ACC112 (cell line): ENCODE measurements around the gene RPUSD4.

Experiments
- H2AFZ ChIP-seq: fragments of 200-600 bp; sonication (generic); one replicate; pipeline ENCODE4 v1.6.0; 2017; ENCODE audit warnings: antibody characterized with exemption, low read length; ENCODE audit not compliant: unreplicated experiment
- H3K27ac ChIP-seq: fragments of 200-600 bp; sonication (generic); 2 replicates; pipeline ENCODE4 v1.5.1; 2014; ENCODE audit warnings: low read depth, mild to moderate bottlenecking, antibody characterized with exemption, low read length, moderate library complexity
- H3K27me3 ChIP-seq: fragments of 200-600 bp; sonication (generic); 2 replicates; pipeline ENCODE4 v1.6.1; 2014; ENCODE audit warnings: mild to moderate bottlenecking, antibody characterized with exemption, low read length, moderate library complexity, mixed read lengths; ENCODE audit not compliant: insufficient read depth
- H3K36me3 ChIP-seq: fragments of 200-600 bp; sonication (generic); 2 replicates; pipeline ENCODE4 v1.6.1; 2016; ENCODE audit warnings: mild to moderate bottlenecking, antibody characterized with exemption, low read length, moderate library complexity, mixed read lengths; ENCODE audit not compliant: insufficient read depth
- H3K4me1 ChIP-seq: fragments of 200-600 bp; sonication (generic); one replicate; pipeline ENCODE4 v1.6.1; 2016; ENCODE audit warnings: low read length, mixed read lengths; ENCODE audit not compliant: insufficient read depth, unreplicated experiment, control insufficient read depth
- H3K4me3 ChIP-seq: fragments of 200-600 bp; sonication (generic); 2 replicates; pipeline ENCODE4 v1.5.1; 2014; ENCODE audit warnings: mild to moderate bottlenecking, low read depth, low read length
- H3K79me2 ChIP-seq: fragments of 200-600 bp; sonication (generic); one replicate; pipeline ENCODE4 v1.6.0; 2016; ENCODE audit warnings: low read length; ENCODE audit not compliant: control insufficient read depth, unreplicated experiment, insufficient read depth

The RPUSD4 gene

GRCh38 chr11:126181939-126182730 lies 29.3 kb downstream of the RPUSD4 start:
- no peak overlapping the region for H3K27ac ChIP-seq
- H3K27me3 ChIP-seq: no peaks in the 10 kb centered on the region
- H3K4me3 ChIP-seq: no peak overlapping the region
- no peak overlapping the region for H2AFZ ChIP-seq
- no peaks in the 10 kb centered on the region for H3K79me2 ChIP-seq
- H3K36me3 ChIP-seq: no peaks in the 10 kb centered on the region
- no peaks in the 10 kb centered on the region for H3K4me1 ChIP-seq

GRCh38 chr11:126176853-126177470 lies 34.5 kb downstream of the RPUSD4 start:
- H3K27ac ChIP-seq: no peak overlapping the region

GRCh38 chr11:126175393-126175792 lies 36.1 kb downstream of the RPUSD4 start:
- H3K36me3 ChIP-seq: no peaks in the 10 kb centered on the region
- 0 out of 2 replicates have a peak, but pooled peaks cover 4% of the 10 kb centered on the region for H3K27me3 ChIP-seq
- no peak overlapping the region for H3K27ac ChIP-seq

More at GRCh38 chr11:126176853-126177470, 34.5 kb downstream of the RPUSD4 start:
- peaks cover 8% of the 10 kb centered on the region for H3K4me1 ChIP-seq
- H3K36me3 ChIP-seq: no peaks in the 10 kb centered on the region
- H2AFZ ChIP-seq: no peak overlapping the region
- no peak overlapping the region for H3K4me3 ChIP-seq
- H3K27me3 ChIP-seq: 0 out of 2 replicates have a peak, but pooled peaks cover 1% of the 10 kb centered on the region
- H3K79me2 ChIP-seq: no peaks in the 10 kb centered on the region

GRCh38 chr11:126174816-126175215 lies 36.6 kb downstream of the RPUSD4 start:
- no peak overlapping the region for H3K4me3 ChIP-seq
- H3K27me3 ChIP-seq: 0 out of 2 replicates have a peak, but pooled peaks cover 4% of the 10 kb centered on the region
- H3K36me3 ChIP-seq: no peaks in the 10 kb centered on the region
- no peaks in the 10 kb centered on the region for H3K79me2 ChIP-seq
- peaks cover 8% of the 10 kb centered on the region for H3K4me1 ChIP-seq
- no peak overlapping the region for H2AFZ ChIP-seq
- H3K27ac ChIP-seq: no peak overlapping the region

More at GRCh38 chr11:126175393-126175792, 36.1 kb downstream of the RPUSD4 start:
- H3K79me2 ChIP-seq: no peaks in the 10 kb centered on the region
- H2AFZ ChIP-seq: peak overlapping the region; percentile 60
- H3K4me3 ChIP-seq: no peak overlapping the region
- H3K4me1 ChIP-seq: peaks cover 8% of the 10 kb centered on the region

GRCh38 chr11:126173257-126173656 lies 38.2 kb downstream of the RPUSD4 start:
- Histone ChIP-seq H3K79me2 (no peaks in the 10 kb centered on the region), H2AFZ (no peak overlapping the region), H3K27me3 (0 out of 2 replicates have a peak, but pooled peaks cover 4% of the 10 kb centered on the region), H3K36me3 (no peaks in the 10 kb centered on the region), H3K4me3 (no peak overlapping the region), H3K4me1 (peaks cover 8% of the 10 kb centered on the region), H3K27ac (no peak overlapping the region)

- H2AFZ ChIP-seq: no peak overlapping the region
- H3K36me3 ChIP-seq: no peaks in the 10 kb centered on the region
- H3K4me1 ChIP-seq: peaks cover 8% of the 10 kb centered on the region
- H3K27ac ChIP-seq: no peak overlapping the region
- no peaks in the 10 kb centered on the region for H3K79me2 ChIP-seq
- H3K4me3 ChIP-seq: no peak overlapping the region
- peaks cover 7% of the 10 kb centered on the region; the same call in 1 of the 2 replicates for H3K27me3 ChIP-seq
These were observed 38.8 kb downstream of the RPUSD4 start for GRCh38 chr11:126172596-126173038.

GRCh38 chr11:126169291-126169690 lies 42.2 kb downstream of the RPUSD4 start:
- Histone ChIP-seq H3K79me2 (no peaks in the 10 kb centered on the region), H3K27ac (no peak overlapping the region), H3K4me3 (no peak overlapping the region), H3K4me1 (no peaks in the 10 kb centered on the region), H2AFZ (no peak overlapping the region), H3K27me3 (peaks cover 18% of the 10 kb centered on the region; the same call in 1 of the 2 replicates), H3K36me3 (no peaks in the 10 kb centered on the region)

GRCh38 chr11:126167488-126167887 lies 44.0 kb downstream of the RPUSD4 start:
- Histone ChIP-seq H3K79me2 (no peaks in the 10 kb centered on the region), H2AFZ (no peak overlapping the region), H3K27ac (no peak overlapping the region), H3K27me3 (peaks cover 18% of the 10 kb centered on the region; the same call in 1 of the 2 replicates), H3K36me3 (no peaks in the 10 kb centered on the region), H3K4me3 (no peak overlapping the region), H3K4me1 (peaks cover 8% of the 10 kb centered on the region)

GRCh38 chr11:126166413-126166812 lies 45.0 kb downstream of the RPUSD4 start:
- Histone ChIP-seq H2AFZ (no peak overlapping the region), H3K27me3 (peaks cover 14% of the 10 kb centered on the region; the same call in 1 of the 2 replicates), H3K36me3 (no peaks in the 10 kb centered on the region), H3K79me2 (no peaks in the 10 kb centered on the region), H3K4me1 (peaks cover 8% of the 10 kb centered on the region), H3K4me3 (no peak overlapping the region), H3K27ac (no peak overlapping the region)

GRCh38 chr11:126165757-126166156 lies 45.7 kb downstream of the RPUSD4 start:
- Histone ChIP-seq H3K36me3 (no peaks in the 10 kb centered on the region), H2AFZ (no peak overlapping the region), H3K27ac (no peak overlapping the region), H3K4me3 (no peak overlapping the region), H3K4me1 (peaks cover 8% of the 10 kb centered on the region), H3K79me2 (no peaks in the 10 kb centered on the region), H3K27me3 (peaks cover 14% of the 10 kb centered on the region; the same call in 1 of the 2 replicates)
